Purkinje cell (primary cell): ENCODE results near the gene MCM10. TPM values are rescaled to one million over a fixed set of nuclear protein-coding genes. Genes with fewer than 3 reads are reported as not detected.

Experiments used
- polyA plus RNA-seq: library from polyadenylated mRNA; unstranded; fragments of >200 nt; fragmentation: Nextera tagmentation; gene quantifications from 2 replicates; pipeline ENCODE4 v1.2.1, GENCODE V29; 2014

The MCM10 gene
- 0.12 TPM in 1 of 2 replicates, not detected in the other for polyA plus RNA-seq

GRCh38 chr10:13160934-13161856 lies at the start of gene MCM10:
TSS of gene MCM10 (plus strand) at chr10:13161558. CDS start at chr10:13164203, 2,645 bp downstream.

GRCh38 chr10:13234172-13234571 lies 72.8 kb downstream of the MCM10 start, which contains the start of gene UCMA:
TSS of gene UCMA (minus strand) at chr10:13234374. CDS start at chr10:13234258, 116 bp downstream.

Other genes starting within 250 kb of the MCM10 start
- 1.6 and 4.1 TPM in 2 replicates for gene CCDC3, start 159.8 kb upstream of the MCM10 start, polyA plus RNA-seq
- 26.3 and 38.7 TPM in 2 replicates for gene OPTN, start 61.4 kb upstream of the MCM10 start, polyA plus RNA-seq
- gene UCMA, start 72.8 kb downstream of the MCM10 start, polyA plus RNA-seq = not detected in 2 replicates
- 70.8 and 79.3 TPM in 2 replicates for gene PHYH, start 138.5 kb downstream of the MCM10 start, polyA plus RNA-seq
- 11.4 and 13.6 TPM in 2 replicates for gene SEPHS1, start 186.7 kb downstream of the MCM10 start, polyA plus RNA-seq